GM12872 (cell line): ENCODE data around the gene PFKFB3.

Experiments used
- TF ChIP-seq, protein P1 (sequence below): IDR thresholded peaks from 3 replicates; pipeline ENCODE4 v1.5.1; 2011; ENCODE audit warnings: low read depth, mild to moderate bottlenecking, low read length, moderate library complexity; ENCODE audit not compliant: insufficient read depth

PFKFB3 gene

GRCh38 chr10:6300784-6301460 is 98.2 kb downstream of the PFKFB3 start:
- TF ChIP-seq, protein P1, sequence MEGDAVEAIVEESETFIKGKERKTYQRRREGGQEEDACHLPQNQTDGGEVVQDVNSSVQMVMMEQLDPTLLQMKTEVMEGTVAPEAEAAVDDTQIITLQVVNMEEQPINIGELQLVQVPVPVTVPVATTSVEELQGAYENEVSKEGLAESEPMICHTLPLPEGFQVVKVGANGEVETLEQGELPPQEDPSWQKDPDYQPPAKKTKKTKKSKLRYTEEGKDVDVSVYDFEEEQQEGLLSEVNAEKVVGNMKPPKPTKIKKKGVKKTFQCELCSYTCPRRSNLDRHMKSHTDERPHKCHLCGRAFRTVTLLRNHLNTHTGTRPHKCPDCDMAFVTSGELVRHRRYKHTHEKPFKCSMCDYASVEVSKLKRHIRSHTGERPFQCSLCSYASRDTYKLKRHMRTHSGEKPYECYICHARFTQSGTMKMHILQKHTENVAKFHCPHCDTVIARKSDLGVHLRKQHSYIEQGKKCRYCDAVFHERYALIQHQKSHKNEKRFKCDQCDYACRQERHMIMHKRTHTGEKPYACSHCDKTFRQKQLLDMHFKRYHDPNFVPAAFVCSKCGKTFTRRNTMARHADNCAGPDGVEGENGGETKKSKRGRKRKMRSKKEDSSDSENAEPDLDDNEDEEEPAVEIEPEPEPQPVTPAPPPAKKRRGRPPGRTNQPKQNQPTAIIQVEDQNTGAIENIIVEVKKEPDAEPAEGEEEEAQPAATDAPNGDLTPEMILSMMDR, result no peak

DNA sequence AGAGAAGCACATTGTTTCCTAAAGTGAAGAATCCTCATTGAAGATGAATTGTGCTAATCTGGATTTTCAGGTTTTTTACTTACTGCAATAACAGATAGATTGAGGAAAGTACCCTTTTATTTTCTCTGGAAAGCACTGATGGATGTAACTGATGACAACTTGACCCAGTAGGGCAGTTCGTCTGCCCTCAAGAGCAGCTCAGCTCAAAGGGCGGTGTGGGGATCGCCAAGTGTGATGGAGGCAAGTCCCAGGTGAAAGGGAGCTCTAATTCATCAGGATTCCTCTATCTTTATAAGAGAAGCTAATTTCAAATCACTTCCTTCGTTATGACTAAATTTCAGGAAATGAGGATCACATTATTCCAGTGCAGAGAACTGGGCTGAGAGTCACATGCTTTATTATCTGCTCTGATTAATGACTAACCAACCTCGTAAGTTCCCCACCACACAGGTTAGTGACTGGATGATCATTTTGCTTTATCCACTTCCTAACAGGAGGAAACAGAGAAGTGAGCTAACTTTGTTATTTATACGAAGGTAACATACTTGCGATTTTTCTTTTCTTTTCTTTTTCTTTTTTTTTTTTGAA is 98.8 kb downstream of the PFKFB3 start:
- TF ChIP-seq, protein P1, result no peak
